Gastroesophageal sphincter (tissue), 3 donors: ENCODE results near the gene NFIX.

Source experiments
- CTCF ChIP-seq, 4 experiments: fragments of 200-600 bp in 2 of 4; fragments of 450-650 bp in 2 of 4; sonication (generic) in 1 of 4; IDR thresholded peaks; one replicate each; pipeline ENCODE4 v1.5.1; 2017 to 2019; ENCODE audit warnings: antibody characterized with exemption in 4 of 4, mild to moderate bottlenecking in 2 of 4, moderate library complexity in 2 of 4
- POLR2A ChIP-seq, 2 donors: fragments of 450-650 bp; IDR thresholded peaks; one replicate each; pipeline ENCODE4 v1.6.1; 2017; ENCODE audit warnings: antibody characterized with exemption in 2 of 2, mild to moderate bottlenecking in 2 of 2, moderate library complexity in 1 of 2

GRCh38 chr19:13043285-13043684 is 48.0 kb downstream of the NFIX start:
- no peak for TF ChIP-seq POLR2A (IDR thresholded peaks at IDR 0.05)
- TF ChIP-seq CTCF (IDR thresholded peaks at IDR 0.05): no peak
